HG03571 (cell line): ENCODE measurements around the gene KRT39.
"Not testable (repeated sequence)": the region's sequence is repeated elsewhere in the genome, so short reads cannot be mapped to it uniquely, and the experiment has no call there.

ENCODE experiments used
- ATAC-seq: cut with Tn5 transposase; IDR thresholded peaks from one replicate; pipeline ENCODE4 v1.9.1; 2021; ENCODE audit not compliant: unreplicated experiment

Gene KRT39

GRCh38 chr17:40944531-40944930 is 22.2 kb downstream of the KRT39 start:
- ATAC-seq: no peak

- no peak for ATAC-seq
These were observed 24.2 kb downstream of the KRT39 start for GRCh38 chr17:40942553-40942952.

DNA sequence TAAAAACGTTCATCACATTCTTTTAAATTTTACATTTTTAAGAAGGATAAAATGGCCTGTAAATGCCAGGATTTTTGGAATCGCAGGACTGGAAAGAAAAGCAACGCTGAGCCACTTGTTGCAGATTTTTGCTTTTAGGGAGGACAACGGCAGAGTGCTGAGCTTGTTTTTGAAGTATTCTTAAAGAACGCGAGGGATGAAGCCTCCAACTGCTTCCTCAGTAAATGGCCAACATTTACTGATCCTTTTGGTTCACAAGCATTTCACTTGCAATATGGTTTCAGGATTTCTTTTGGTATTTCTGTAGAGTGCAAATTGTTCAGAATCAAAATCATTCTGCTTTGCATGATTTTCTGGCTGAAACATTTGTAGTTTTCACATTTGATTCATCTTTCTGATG is 26.5 kb downstream of the KRT39 start:
- no peak for ATAC-seq

- ATAC-seq: no peak
These were observed 27.8 kb downstream of the KRT39 start for GRCh38 chr17:40938981-40939380.

DNA sequence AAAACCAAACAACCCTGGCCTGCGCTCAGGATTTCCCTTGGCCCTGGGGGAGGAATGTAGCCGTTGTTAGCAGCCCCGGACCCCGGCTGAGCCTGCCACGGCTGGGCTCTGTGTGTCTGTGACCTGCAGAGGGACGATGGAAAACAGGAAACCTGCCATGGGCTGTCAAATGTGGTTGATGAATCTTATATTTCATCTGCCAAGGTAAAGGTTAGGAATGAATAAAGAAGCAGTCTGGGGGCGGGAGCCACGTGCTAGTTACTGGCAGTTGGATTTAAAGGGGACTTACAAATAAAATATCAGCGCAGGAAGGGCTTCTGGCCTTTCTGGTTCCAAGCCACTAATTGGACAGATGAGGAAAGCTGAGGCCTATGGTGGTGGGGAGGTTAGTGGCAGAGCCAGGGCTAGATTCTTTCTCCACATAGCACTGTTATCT is 29.3 kb downstream of the KRT39 start, which contains the start of gene KRT23:
KRT23 (minus strand) TSS at position 263 of the 436 bp plus-strand sequence. CDS start 1,043 bp downstream, outside the sequence.
- no peak for ATAC-seq

GRCh38 chr17:40936976-40937375 is 29.8 kb downstream of the KRT39 start:
- ATAC-seq: no peak

GRCh38 chr17:40936437-40936971 is 30.2 kb downstream of the KRT39 start:
- no peak for ATAC-seq

DNA sequence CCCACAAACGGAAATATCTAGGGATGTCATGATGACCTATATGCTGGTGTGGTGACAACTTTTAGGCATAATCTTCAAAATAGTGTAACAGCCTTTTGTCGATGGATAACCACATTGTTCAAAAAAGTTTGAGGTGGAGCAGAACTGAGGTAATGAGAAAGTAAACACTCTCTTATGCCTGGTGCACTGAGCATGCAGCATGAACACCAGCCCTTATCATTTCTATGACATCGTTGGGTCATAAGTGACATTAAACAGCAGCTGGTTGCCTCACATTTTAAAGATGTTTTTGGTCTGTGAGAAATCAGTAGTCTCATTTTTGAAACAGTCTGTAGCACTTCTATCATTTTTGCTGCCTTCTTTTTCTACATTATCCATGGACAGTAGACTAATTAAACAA is 31.1 kb downstream of the KRT39 start:
- no peak for ATAC-seq

DNA sequence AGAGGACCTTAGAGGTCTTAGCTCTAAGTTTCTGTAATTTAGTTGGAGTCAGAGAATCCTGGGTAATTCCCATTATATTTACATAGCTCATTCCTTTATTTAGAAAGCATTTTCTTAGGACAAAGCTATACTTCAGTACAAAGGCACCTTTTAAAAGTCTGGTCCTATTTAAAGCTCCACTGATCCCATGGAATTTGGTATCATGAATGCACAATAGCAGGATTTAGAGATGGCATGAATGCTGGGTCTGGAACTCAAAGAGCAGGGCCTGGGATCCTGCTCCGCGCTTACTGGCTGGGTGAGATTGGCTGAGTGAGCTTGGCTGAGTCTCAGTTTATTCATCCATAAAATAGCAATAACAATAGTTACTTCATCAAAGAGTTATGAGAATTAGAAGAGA is 34.1 kb downstream of the KRT39 start:
- ATAC-seq: no peak

DNA sequence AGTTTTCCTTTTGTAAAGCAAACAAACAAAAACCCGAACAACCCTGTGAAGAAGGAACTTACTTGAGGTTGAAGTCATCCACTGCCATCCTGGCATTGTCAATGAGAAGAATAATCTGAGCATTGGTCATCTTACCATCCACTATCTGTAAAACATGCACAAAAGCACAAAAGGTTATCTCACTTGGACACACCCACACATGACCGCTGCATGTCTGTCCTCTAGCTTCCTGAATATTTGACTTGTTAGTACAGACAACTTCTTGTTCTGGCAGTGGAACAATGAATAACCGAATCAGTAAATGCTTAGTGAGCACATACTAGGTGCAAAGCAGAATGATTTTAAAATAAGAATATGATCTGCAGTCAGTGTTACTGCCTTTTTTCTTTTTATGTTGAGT is 35.4 kb downstream of the KRT39 start:
- ATAC-seq: no peak

GRCh38 chr17:40926341-40926740 is 40.4 kb downstream of the KRT39 start:
- ATAC-seq: no peak

DNA sequence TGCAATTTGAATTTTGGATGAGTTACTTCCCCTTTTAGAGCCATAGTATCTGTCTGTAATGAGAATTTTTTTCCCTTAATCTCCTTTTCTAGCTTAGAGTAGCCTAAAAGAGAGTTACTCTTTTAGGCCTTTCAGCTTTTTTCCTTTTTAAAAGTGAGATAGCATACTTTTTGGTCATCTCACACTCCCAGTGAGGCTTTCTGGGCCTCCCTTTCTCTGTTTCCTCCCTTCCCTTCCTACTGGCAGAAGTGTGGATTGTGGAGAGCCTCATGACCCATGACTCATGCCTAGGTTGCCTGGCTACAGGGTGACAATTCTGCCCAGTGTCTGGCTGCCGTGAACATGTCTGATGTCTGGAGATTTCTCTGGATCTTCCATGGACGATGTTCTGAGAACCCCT is 44.5 kb downstream of the KRT39 start:
- ATAC-seq: no peak

DNA sequence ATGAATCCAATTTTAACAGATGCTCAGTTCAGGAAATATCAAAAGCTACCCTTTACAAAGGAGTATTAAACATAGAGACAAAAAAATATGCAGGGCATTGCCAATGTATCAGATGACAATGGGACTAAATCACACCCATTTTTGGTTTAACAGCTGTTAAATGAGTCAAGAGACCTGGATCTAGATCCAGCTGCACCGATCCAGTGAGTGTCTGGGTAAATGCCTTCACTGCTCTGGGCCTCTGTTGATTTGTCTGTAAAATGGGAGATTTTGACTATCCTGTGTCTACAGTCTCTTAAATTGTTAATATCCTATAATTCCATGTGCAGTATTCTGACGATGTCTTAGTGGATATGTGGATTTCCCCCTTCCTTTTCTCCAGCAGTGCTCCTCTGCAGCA is 45.7 kb downstream of the KRT39 start:
- ATAC-seq: no peak

GRCh38 chr17:40917116-40917515 is 49.6 kb downstream of the KRT39 start:
- ATAC-seq: not testable (repeated sequence)

DNA sequence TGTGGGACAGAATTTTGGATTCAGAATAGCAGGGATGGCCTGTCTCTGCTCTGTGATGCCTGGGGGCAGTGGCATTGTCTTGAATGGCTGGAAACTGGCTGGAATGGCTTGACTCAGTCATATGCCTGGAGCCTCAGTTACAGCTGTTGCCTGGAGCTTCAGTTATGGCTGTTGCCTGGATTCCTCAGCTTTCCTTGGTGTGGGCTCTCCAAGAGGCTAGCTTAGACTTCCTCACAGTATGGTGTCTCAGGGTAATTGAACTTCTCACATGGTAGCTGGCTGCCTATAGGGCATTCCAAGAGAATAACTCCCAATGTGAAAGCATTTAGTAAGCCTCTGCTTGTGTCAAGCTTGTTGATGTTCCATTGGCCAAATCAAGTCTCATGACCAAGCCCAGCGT is 50.4 kb downstream of the KRT39 start:
- no peak for ATAC-seq

- ATAC-seq: no peak
These were observed 51.0 kb downstream of the KRT39 start for GRCh38 chr17:40915721-40916256.

DNA sequence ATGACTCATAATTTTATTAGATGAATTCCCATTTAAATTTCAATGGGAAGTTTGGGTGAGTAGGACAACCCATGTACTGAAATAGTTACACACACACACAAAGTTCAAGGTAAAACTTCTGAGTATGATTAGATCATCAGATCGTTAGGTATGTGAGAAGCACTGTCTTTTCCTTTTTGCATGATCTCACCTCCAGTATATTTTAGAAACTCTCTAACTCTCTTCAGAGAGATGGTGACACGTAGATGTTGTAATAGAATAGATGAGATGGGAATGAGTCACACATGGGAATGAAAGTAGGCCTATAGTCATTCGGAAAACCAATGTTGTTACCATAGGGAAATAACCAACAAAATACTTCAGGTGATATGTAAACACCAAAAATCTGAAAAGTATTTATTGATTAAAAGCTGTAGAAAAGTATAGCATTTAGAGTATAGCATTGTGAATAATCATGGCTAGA is 51.5 kb downstream of the KRT39 start:
- ATAC-seq: no peak

DNA sequence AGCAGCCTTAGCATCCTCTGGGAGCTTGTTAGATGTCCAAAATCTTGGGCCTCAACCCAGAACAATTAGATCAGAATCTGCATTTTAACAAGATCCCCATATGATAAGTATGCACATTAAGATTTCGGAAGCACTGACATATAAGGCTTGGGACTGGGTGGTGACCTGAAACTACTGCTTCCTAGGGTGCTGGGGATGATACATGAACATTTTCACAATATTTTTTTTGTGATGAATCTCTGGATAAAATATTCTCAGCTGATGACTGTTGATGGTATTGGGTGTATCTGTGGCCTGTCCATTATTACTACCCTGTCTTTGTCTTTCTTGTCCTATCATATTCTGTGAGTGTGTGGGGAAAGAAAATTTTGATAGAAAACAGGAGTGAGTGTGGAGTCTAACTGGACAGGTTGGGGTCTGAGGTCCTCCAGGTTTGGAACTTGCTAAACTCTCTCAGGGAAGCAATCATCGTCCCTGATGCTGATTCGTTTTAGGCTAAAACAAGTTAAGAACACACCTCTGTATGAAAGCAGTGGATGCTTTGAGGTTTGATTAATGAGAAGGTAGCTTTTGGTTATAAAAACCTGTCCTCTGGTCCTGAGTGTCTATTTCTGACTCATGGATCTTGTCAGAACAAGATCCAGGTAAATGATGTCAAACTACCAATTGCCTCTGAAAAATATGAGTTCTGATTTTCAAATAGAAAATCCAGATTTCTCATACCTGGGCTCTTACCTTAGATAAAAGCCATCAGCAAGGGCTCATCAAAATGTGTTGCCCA is 52.5 kb downstream of the KRT39 start:
- no peak for ATAC-seq

- ATAC-seq: no peak
These were observed 54.1 kb downstream of the KRT39 start for GRCh38 chr17:40912486-40913210.

DNA sequence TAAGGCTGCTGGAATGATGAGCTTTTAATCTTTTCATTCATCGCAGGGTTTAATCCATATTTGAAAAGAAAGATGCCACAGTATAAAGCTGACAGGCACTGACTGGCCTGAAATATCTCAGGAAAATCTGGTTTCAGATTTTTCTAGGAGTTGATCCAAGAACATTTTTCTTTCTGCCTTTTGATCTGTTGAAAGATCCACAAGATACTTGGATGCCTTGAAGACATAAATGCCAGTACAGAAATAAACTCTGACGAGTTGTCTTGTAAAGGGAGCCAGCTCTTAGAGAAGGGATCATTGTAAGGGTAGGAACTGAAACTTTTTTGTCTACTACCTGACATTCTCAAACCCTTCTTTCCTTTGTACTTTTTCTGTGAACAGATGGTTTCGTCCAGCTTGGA is 56.3 kb downstream of the KRT39 start:
- no peak for ATAC-seq

DNA sequence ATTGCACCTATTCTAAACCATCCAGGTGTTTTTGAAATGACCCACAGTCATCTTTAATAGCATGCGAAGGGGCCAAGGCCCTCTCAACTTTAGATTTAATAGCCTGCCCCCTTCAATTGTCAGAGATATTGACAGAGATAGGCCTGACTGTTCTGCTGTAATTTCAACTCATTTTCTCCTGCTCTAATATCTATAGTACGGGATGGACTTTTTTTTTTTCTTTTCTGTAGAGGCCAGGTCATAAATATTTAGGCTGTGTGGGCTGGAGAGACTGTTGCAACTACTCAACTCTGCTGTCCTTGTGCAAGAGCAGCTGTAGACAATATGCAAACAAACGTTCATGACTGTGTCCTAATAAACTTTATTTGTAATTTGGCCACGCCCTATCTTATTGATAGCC is 57.0 kb downstream of the KRT39 start:
- ATAC-seq: no peak

DNA sequence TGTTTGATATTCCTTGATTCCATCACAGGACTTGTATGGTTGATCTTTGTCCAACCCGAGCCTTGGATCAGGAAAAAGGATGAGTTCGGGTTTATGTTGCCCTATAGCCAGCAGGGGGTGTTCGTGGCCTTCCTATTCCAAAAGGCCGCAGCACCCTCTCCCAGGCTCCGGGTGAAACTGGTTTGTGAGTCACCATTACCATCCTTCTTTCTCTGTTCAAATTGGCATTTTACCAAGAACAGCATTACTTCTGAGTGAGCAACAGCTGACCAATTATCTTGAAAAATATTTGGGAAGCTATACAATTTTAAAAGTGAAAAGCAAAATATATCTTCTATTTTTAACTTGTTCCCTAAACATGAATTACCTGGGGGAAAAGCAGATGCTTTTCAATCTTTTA is 57.4 kb downstream of the KRT39 start:
- ATAC-seq: no peak
